Measurements from ENCODE around the gene GABBR2. TPM values are rescaled to one million over a fixed set of nuclear protein-coding genes. Genes with fewer than 3 reads are reported as not detected.

GABBR2 gene
- total RNA-seq, 2 experiments from 2014 or later = not detected

GRCh38 chr9:98256756-98257155 is 452.0 kb downstream of the GABBR2 start:
- no peak for TF ChIP-seq CTCF (IDR thresholded peaks at IDR 0.05)
- peak; percentile 16 for ATAC-seq (ENCODE audit: poor library complexity)

GRCh38 chr9:98255578-98256296 is 453.0 kb downstream of the GABBR2 start, which contains the start of gene TBC1D2:
Gene TBC1D2 (minus strand): TSS chr9:98255649. CDS start chr9:98255541, 108 bp downstream.
- ChIA-PET CTCF (interaction anchor here (0.8 to 2.0 kb wide), 12 partner anchors 8 to 333 kb away, joined by 3 to 14 read pairs (median 4); partner anchors contain the start of gene TRMO), POLR2A (interaction anchor here (0.7 to 3.9 kb wide), 40 partner anchors 8 to 1689 kb away, joined by 3 to 98 read pairs (median 4); partner anchors contain the start of genes ALG2, ANP32B, CORO2A and GALNT12)
- Histone ChIP-seq H3K9me3 (ENCODE audit: control insufficient read depth in 1 of 2, insufficient read depth in 1 of 2, low read length in 2 of 2) (no peaks in the 10 kb centered on the region), H3K4me1 (ENCODE audit: insufficient read depth, low read length) (peaks cover 39% of the 10 kb centered on the region), H3K36me3 (ENCODE audit: insufficient read depth, low read length) (peaks cover 9% of the 10 kb centered on the region), H3K27me3 (ENCODE audit: control insufficient read depth in 1 of 2, insufficient read depth in 2 of 2, low read length in 2 of 2) (no peaks in the 10 kb centered on the region), H3K27ac (ENCODE audit: low read depth in 1 of 2, low read length in 2 of 2) (peak within 1 kb of the TSS; percentile 79 to 83), H3K4me3 (ENCODE audit: low read length) (peak within 1 kb of the TSS; percentile 81)
- intact Hi-C loops (cut with DNase I, micrococcal nuclease) = loop anchor here (2.0 to 10.0 kb wide), 9 partner anchors 151 to 1403 kb away; partner anchors contain the start of genes NANS (in 2 of the 2), ANP32B (in 1 of the 2), TDRD7 (in 1 of the 2) and TRMO (in 1 of the 2)
- DNase-seq (peak; percentile 95 to 99 (median 98)), ATAC-seq (ENCODE audit: poor library complexity) (peak; percentile 86)
- H3K27ac Mint-ChIP-seq = peak within 1 kb of the TSS; percentile 92
- H3K9me3 Mint-ChIP-seq = no peaks in the 10 kb centered on the region
- peaks cover 34% of the 10 kb centered on the region for H3K4me1 Mint-ChIP-seq (ENCODE audit: low read depth)
- peak within 1 kb of the TSS; percentile 99 for H3K4me3 Mint-ChIP-seq
- H3K36me3 Mint-ChIP-seq (ENCODE audit: low read depth) = peaks cover 13% of the 10 kb centered on the region
- peak; percentile 11 for TF ChIP-seq CTCF (IDR thresholded peaks at IDR 0.05)
- no peaks in the 10 kb centered on the region for H3K27me3 Mint-ChIP-seq

More at GRCh38 chr9:98256756-98257155, 452.0 kb downstream of the GABBR2 start:
- Histone ChIP-seq H3K9me3 (ENCODE audit: control insufficient read depth in 1 of 2, insufficient read depth in 1 of 2, low read length in 2 of 2) (no peaks in the 10 kb centered on the region), H3K27me3 (ENCODE audit: control insufficient read depth in 1 of 2, insufficient read depth in 2 of 2, low read length in 2 of 2) (no peaks in the 10 kb centered on the region), H3K27ac (ENCODE audit: low read depth in 1 of 2, low read length in 2 of 2) (peak overlapping the region; percentile 79 to 83), H3K4me3 (ENCODE audit: low read length) (peak overlapping the region; percentile 81), H3K4me1 (ENCODE audit: insufficient read depth, low read length) (peaks cover 39% of the 10 kb centered on the region), H3K36me3 (ENCODE audit: insufficient read depth, low read length) (peaks cover 5% of the 10 kb centered on the region)
- Mint-ChIP-seq H3K27me3 (no peaks in the 10 kb centered on the region), H3K4me3 (peak overlapping the region; percentile 99), H3K9me3 (no peaks in the 10 kb centered on the region), H3K36me3 (ENCODE audit: low read depth) (peaks cover 13% of the 10 kb centered on the region), H3K4me1 (ENCODE audit: low read depth) (peaks cover 34% of the 10 kb centered on the region), H3K27ac (peak overlapping the region; percentile 92)
- CTCF ChIA-PET = interaction anchor here (0.5 to 2.0 kb wide), 9 partner anchors 136 to 519 kb away, joined by 3 to 8 read pairs (median 3); partner anchors contain the start of genes ANP32B and TRMO
- DNase-seq = peak; percentile 9 to 72 (median 36)
- intact Hi-C loops (cut with DNase I, micrococcal nuclease) = loop anchor here (5.0 to 10.0 kb wide), 7 partner anchors 152 to 1404 kb away; partner anchors contain the start of genes ANP32B (in 1 of the 2), NANS (in 1 of the 2), TDRD7 (in 1 of the 2) and XPA (in 1 of the 2)
- POLR2A ChIA-PET = interaction anchor here (0.6 to 3.9 kb wide), 34 partner anchors 8 to 844 kb away, joined by 3 to 98 read pairs (median 6); partner anchors contain the start of genes ANP32B, CORO2A, GALNT12 and HEMGN

- TF ChIP-seq CTCF (IDR thresholded peaks at IDR 0.05) = no peak
- Mint-ChIP-seq H3K27ac (peak overlapping the region; percentile 92), H3K4me3 (peak overlapping the region; percentile 99), H3K36me3 (ENCODE audit: low read depth) (peaks cover 19% of the 10 kb centered on the region), H3K4me1 (ENCODE audit: low read depth) (peaks cover 38% of the 10 kb centered on the region), H3K27me3 (no peaks in the 10 kb centered on the region), H3K9me3 (no peaks in the 10 kb centered on the region)
- Histone ChIP-seq H3K4me1 (ENCODE audit: insufficient read depth, low read length) (peaks cover 41% of the 10 kb centered on the region), H3K27ac (ENCODE audit: low read depth in 1 of 2, low read length in 2 of 2) (peak overlapping the region in 1 of 2 donors; percentile 79), H3K4me3 (ENCODE audit: low read length) (peak overlapping the region; percentile 81), H3K36me3 (ENCODE audit: insufficient read depth, low read length) (peaks cover 14% of the 10 kb centered on the region), H3K27me3 (ENCODE audit: control insufficient read depth in 1 of 2, insufficient read depth in 2 of 2, low read length in 2 of 2) (no peaks in the 10 kb centered on the region), H3K9me3 (ENCODE audit: control insufficient read depth in 1 of 2, insufficient read depth in 1 of 2, low read length in 2 of 2) (no peaks in the 10 kb centered on the region)
- CTCF ChIA-PET = interaction anchor here (0.8 to 2.0 kb wide), 10 partner anchors 9 to 333 kb away, joined by 3 to 14 read pairs (median 4); partner anchors contain the start of gene TRMO
- intact Hi-C loops (cut with DNase I, micrococcal nuclease) = loop anchor here (2.0 to 10.0 kb wide), 9 partner anchors 150 to 1403 kb away; partner anchors contain the start of genes NANS (in 2 of the 2), ANP32B (in 1 of the 2), TDRD7 (in 1 of the 2) and TRMO (in 1 of the 2)
- DNase-seq = no peak
- ATAC-seq (ENCODE audit: poor library complexity) = peak; percentile 15
- POLR2A ChIA-PET = interaction anchor here (0.7 to 3.9 kb wide), 31 partner anchors 9 to 1689 kb away, joined by 3 to 98 read pairs (median 7); partner anchors contain the start of genes ALG2, ANP32B, CORO2A and GALNT12
Observed at GRCh38 chr9:98255061-98255577, 453.6 kb downstream of the GABBR2 start.

Data from CD4-positive, alpha-beta T cell (primary cell).